Tibial nerve (tissue), 4 donors: Measurements from ENCODE around the gene GNA12.

ENCODE experiments used
- EP300 ChIP-seq, 2 donors: sonication (generic); formaldehyde crosslinking; IDR thresholded peaks; one replicate each; pipeline ENCODE4 v1.6.1; 2017; ENCODE audit warnings: antibody characterized with exemption in 2 of 2, mild to moderate bottlenecking in 1 of 2
- TF ChIP-seq, protein P1 (sequence below), 5 experiments: fragments of 200-600 bp in 3 of 5; fragments of 450-650 bp in 2 of 5; sonication (generic) in 3 of 5; IDR thresholded peaks; one replicate each; pipeline ENCODE4 v1.5.1; 2016 to 2019; ENCODE audit warnings: antibody characterized with exemption in 5 of 5, mild to moderate bottlenecking in 3 of 5, moderate library complexity in 2 of 5

- TF ChIP-seq, protein P1, sequence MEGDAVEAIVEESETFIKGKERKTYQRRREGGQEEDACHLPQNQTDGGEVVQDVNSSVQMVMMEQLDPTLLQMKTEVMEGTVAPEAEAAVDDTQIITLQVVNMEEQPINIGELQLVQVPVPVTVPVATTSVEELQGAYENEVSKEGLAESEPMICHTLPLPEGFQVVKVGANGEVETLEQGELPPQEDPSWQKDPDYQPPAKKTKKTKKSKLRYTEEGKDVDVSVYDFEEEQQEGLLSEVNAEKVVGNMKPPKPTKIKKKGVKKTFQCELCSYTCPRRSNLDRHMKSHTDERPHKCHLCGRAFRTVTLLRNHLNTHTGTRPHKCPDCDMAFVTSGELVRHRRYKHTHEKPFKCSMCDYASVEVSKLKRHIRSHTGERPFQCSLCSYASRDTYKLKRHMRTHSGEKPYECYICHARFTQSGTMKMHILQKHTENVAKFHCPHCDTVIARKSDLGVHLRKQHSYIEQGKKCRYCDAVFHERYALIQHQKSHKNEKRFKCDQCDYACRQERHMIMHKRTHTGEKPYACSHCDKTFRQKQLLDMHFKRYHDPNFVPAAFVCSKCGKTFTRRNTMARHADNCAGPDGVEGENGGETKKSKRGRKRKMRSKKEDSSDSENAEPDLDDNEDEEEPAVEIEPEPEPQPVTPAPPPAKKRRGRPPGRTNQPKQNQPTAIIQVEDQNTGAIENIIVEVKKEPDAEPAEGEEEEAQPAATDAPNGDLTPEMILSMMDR (IDR thresholded peaks at IDR 0.05), result no peak
- TF ChIP-seq EP300 (IDR thresholded peaks at IDR 0.05), result no peak
These were observed 19.2 kb downstream of the GNA12 start for GRCh38 chr7:2824678-2825461.
